Skeletal muscle tissue (tissue), 4 donors: Measurements from ENCODE around the gene TAF5L. TPM values are rescaled to one million over a fixed set of nuclear protein-coding genes. Genes with fewer than 3 reads are reported as not detected.
"Not testable (repeated sequence)": the region's sequence is repeated elsewhere in the genome, so short reads cannot be mapped to it uniquely, and the experiment has no call there.

Source experiments
- H3K27ac ChIP-seq: one replicate; pipeline ENCODE4 v1.7.0; 2013; ENCODE audit warnings: mild to moderate bottlenecking, low read depth, low read length, inconsistent platforms
- H3K27me3 ChIP-seq, 3 donors: one replicate each; pipeline ENCODE4 v1.7.0; 2013; ENCODE audit warnings: low read length in 3 of 3; ENCODE audit not compliant: control insufficient read depth in 3 of 3, insufficient read depth in 3 of 3
- H3K36me3 ChIP-seq, 3 donors: one replicate each; pipeline ENCODE4 v1.7.0; 2013; ENCODE audit warnings: low read length in 3 of 3; ENCODE audit not compliant: control insufficient read depth in 3 of 3, insufficient read depth in 3 of 3
- H3K4me1 ChIP-seq, 3 donors: one replicate each; pipeline ENCODE4 v1.7.0; 2013; ENCODE audit warnings: low read length in 3 of 3, mild to moderate bottlenecking in 3 of 3; ENCODE audit not compliant: control insufficient read depth in 3 of 3, insufficient read depth in 3 of 3
- H3K4me3 ChIP-seq, 3 donors: one replicate each; pipeline ENCODE4 v1.7.0; 2013; ENCODE audit warnings: low read length in 3 of 3
- H3K9ac ChIP-seq, 3 donors: one replicate each; pipeline ENCODE4 v1.7.0; 2013; ENCODE audit warnings: low read length in 3 of 3, mild to moderate bottlenecking in 3 of 3, moderate library complexity in 2 of 3, low read depth in 1 of 3
- H3K9me3 ChIP-seq, 3 donors: one replicate each; pipeline ENCODE4 v1.7.0; 2013; ENCODE audit warnings: low read length in 3 of 3; ENCODE audit not compliant: control insufficient read depth in 3 of 3
- total RNA-seq: library from RNA; depleted of rRNA; stranded (reverse); fragments of >200 nt; gene quantifications from one replicate; pipeline ENCODE4 v1.2.3, GENCODE V29; 2014
- donor health status: Osteomylitis.

The TAF5L gene
- total RNA-seq, 1 donor from 2014 or later, result 9.9 TPM

DNA sequence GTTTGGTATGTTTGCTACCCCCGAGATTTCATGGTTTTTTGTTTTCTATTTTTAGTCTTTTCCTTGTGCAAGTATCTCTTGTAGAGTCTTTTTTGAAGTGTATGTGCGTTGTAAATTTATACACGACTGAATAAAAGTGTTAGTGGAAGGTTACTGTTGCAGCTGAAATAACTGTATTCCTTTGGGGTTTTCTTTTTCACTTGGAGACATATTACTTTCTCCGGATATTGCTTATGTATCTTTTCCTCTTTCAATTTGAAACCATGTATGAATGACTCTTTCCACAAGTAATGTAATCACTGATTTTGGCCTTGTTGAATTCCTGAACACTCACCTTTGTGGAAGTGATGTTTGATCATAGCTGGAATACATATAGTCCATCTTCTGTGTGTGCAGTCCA is 1.1 kb upstream of the TAF5L start:
- peaks cover 32 to 51% (median 33%) of the 10 kb centered on the region in 3 donors for H3K4me1 ChIP-seq
- no peaks in the 10 kb centered on the region for H3K27me3 ChIP-seq
- H3K9me3 ChIP-seq, result no peaks in the 10 kb centered on the region
- H3K4me3 ChIP-seq, result peak overlapping the region; percentile 89 to 92 (median 91)
- H3K36me3 ChIP-seq, result peaks cover 0 to 5% (median 4%) of the 10 kb centered on the region in 3 donors
- peak overlapping the region; percentile 74 for H3K27ac ChIP-seq
- peak overlapping the region; percentile 88 to 89 (median 88) for H3K9ac ChIP-seq

- Histone ChIP-seq H3K27ac (peak overlapping the region; percentile 74), H3K4me1 (peaks cover 33 to 50% (median 39%) of the 10 kb centered on the region in 3 donors), H3K4me3 (peak overlapping the region; percentile 88 to 94 (median 93)), H3K9ac (peak overlapping the region; percentile 77 to 85 (median 84)), H3K36me3 (peaks cover 0 to 5% (median 4%) of the 10 kb centered on the region in 3 donors), H3K27me3 (no peaks in the 10 kb centered on the region), H3K9me3 (no peaks in the 10 kb centered on the region)
Observed at GRCh38 chr1:229625071-229625914, 629 bp downstream of the TAF5L start.

GRCh38 chr1:229624521-229625070 is 1.3 kb downstream of the TAF5L start:
- Histone ChIP-seq H3K36me3 (peaks cover 0 to 5% (median 4%) of the 10 kb centered on the region in 3 donors), H3K4me3 (peak overlapping the region; percentile 88 to 94 (median 93)), H3K27me3 (no peaks in the 10 kb centered on the region), H3K9ac (peak overlapping the region; percentile 77 to 85 (median 84)), H3K27ac (no peak overlapping the region), H3K9me3 (no peaks in the 10 kb centered on the region), H3K4me1 (peaks cover 36 to 52% (median 40%) of the 10 kb centered on the region in 3 donors)

GRCh38 chr1:229623838-229624237 is 2.1 kb downstream of the TAF5L start:
- no peak overlapping the region for H3K27ac ChIP-seq
- peaks cover 0 to 3% (median 2%) of the 10 kb centered on the region in 3 donors for H3K36me3 ChIP-seq

GRCh38 chr1:229623225-229623624 is 2.7 kb downstream of the TAF5L start:
- H3K4me3 ChIP-seq, result no peak overlapping the region
- H3K27me3 ChIP-seq, result no peaks in the 10 kb centered on the region
- H3K27ac ChIP-seq, result no peak overlapping the region
- H3K9me3 ChIP-seq, result no peaks in the 10 kb centered on the region
- no peaks in the 10 kb centered on the region for H3K36me3 ChIP-seq
- H3K4me1 ChIP-seq, result peaks cover 37 to 52% (median 40%) of the 10 kb centered on the region in 3 donors
- H3K9ac ChIP-seq, result peak overlapping the region in 1 of 3 donors; percentile 42

More at GRCh38 chr1:229623838-229624237, 2.1 kb downstream of the TAF5L start:
- Histone ChIP-seq H3K4me3 (peak overlapping the region in 1 of 3 donors; percentile 93), H3K9me3 (no peaks in the 10 kb centered on the region), H3K27me3 (no peaks in the 10 kb centered on the region), H3K4me1 (peaks cover 37 to 52% (median 40%) of the 10 kb centered on the region in 3 donors), H3K9ac (peak overlapping the region in 1 of 3 donors; percentile 42)

DNA sequence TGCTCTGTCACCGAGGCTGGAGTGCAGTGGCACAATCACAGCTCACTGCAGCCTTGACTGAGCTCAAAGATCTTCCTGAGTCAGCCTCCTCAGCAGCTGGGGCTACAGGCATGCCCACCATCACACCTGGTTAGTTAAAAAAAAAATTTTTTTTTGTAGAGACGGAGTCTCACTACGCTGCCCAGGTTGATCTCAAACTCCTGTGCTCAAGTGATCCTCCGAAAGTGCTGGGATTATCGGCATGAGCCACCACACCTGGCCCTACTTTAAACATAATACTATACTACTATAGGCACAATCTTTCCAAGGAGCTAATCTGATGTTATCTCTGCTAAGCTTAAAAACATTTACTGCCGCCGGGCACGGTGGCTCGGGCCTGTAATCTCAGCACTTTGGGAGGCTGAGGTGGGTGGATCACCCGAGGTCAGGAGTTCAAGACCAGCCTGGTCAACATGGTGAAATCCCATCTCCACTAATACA is 3.2 kb downstream of the TAF5L start:
- peaks cover 37 to 50% (median 40%) of the 10 kb centered on the region in 3 donors for H3K4me1 ChIP-seq
- not testable (repeated sequence) for H3K27ac ChIP-seq

DNA sequence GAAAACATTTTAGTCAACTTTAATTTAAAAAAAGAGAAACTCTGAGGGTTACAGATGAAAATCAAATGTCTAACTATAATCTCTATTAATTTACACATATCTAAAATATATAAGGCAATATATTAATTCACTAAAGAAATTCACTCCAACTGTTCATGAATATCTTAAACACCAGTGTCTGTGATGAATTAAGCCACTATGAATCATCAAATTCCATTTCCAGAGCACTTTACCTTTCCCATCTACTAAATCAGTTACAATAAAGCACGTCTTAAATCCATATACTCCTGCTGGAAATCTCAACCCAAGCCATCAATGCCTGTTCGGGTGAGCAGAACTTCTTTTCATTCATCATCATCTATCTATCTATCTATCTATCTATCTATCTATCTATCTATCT is 4.3 kb downstream of the TAF5L start:
- H3K4me3 ChIP-seq, result no peak overlapping the region

More for the DNA sequence above, 3.2 kb downstream of the TAF5L start:
- not testable (repeated sequence) for H3K9me3 ChIP-seq, H3K4me3 ChIP-seq, H3K36me3 ChIP-seq, H3K9ac ChIP-seq, H3K27me3 ChIP-seq

DNA sequence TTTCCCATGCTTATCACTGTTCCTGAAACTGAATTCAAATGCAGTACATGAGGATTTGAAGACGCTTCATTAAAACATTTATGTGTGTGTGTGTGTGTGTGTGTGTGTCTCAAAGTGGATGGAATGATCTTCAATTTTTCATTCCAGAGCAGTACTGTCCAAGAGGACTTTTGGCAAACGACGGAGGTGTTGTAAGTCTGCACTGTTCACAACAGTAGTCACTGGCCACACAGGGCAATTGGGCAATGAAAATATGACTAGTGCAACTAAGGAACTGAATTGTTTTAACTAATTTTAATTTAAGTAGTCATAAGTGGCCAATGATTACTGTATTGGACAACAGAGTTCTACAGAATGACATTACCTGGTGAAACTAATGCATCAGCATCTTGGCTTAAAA is 5.0 kb downstream of the TAF5L start:
- Histone ChIP-seq H3K9ac (no peak overlapping the region), H3K4me1 (peaks cover 29 to 37% (median 30%) of the 10 kb centered on the region in 3 donors), H3K9me3 (no peaks in the 10 kb centered on the region), H3K27ac (no peak overlapping the region), H3K36me3 (peaks cover 0 to 4% (median 0%) of the 10 kb centered on the region in 3 donors), H3K27me3 (no peaks in the 10 kb centered on the region), H3K4me3 (no peak overlapping the region)

More for the DNA sequence above, 4.3 kb downstream of the TAF5L start:
- H3K9ac ChIP-seq, result no peak overlapping the region
- H3K27ac ChIP-seq, result no peak overlapping the region
- no peaks in the 10 kb centered on the region for H3K9me3 ChIP-seq
- no peaks in the 10 kb centered on the region for H3K27me3 ChIP-seq
- peaks cover 0 to 4% (median 0%) of the 10 kb centered on the region in 3 donors for H3K36me3 ChIP-seq
- H3K4me1 ChIP-seq, result peaks cover 30 to 41% (median 33%) of the 10 kb centered on the region in 3 donors

- H3K36me3 ChIP-seq, result peaks cover 0 to 4% (median 0%) of the 10 kb centered on the region in 3 donors
- no peaks in the 10 kb centered on the region for H3K9me3 ChIP-seq
- H3K27ac ChIP-seq, result no peak overlapping the region
- H3K9ac ChIP-seq, result peak overlapping the region in 1 of 3 donors; percentile 44
- H3K4me1 ChIP-seq, result peaks cover 23 to 29% (median 23%) of the 10 kb centered on the region in 3 donors
- no peaks in the 10 kb centered on the region for H3K27me3 ChIP-seq
- no peak overlapping the region for H3K4me3 ChIP-seq
Observed at GRCh38 chr1:229619614-229620013, 6.3 kb downstream of the TAF5L start.
